Renal cortical epithelial cell (primary cell): ENCODE measurements around the gene IL6. TPM values are rescaled to one million over a fixed set of nuclear protein-coding genes. Genes with fewer than 3 reads are reported as not detected.
"Not testable (repeated sequence)": the region's sequence is repeated elsewhere in the genome, so short reads cannot be mapped to it uniquely, and the experiment has no call there.

Experiments used
- DNase-seq: peaks from one replicate; pipeline ENCODE4 v3.0.0-alpha.2; 2011; ENCODE audit warnings: low read depth
- total RNA-seq: library from RNA; depleted of rRNA; stranded (reverse); fragments of >200 nt; gene quantifications from 2 replicates; pipeline ENCODE4 v1.2.3, GENCODE V29; 2014

IL6 gene
- total RNA-seq, 1 donor from 2014 or later: 52.3 TPM

DNA sequence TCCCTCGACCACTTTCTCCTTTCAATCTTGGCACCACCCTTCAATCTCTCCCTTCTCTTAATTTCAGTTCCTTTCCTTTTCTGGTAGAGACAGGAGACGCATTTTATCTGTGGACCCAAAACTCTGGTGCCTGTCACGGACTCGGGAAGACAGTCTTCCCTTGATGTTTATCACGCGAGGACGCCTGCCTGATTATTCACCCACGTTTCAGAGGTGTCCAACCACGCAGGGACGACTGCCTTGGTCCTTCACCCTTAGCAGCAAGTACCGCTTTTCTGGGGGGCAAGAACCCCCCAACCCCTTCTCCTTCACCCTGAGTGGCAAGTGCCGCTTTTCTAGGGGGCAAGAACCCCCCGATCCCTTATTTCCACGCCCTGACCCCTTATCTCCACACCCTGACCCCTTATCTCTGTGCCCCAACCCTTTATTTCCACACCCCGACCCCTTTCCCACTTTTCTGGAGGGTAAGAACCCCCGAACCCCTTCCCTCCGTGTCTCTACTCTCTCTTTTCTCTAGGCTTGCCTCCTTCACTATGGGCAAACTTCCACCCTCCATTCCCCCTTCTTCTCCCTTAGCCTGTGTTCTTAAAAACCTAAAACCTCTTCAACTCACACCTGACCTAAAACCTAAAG, 22.9 kb upstream of the IL6 start:
- not testable (repeated sequence) for DNase-seq

DNA sequence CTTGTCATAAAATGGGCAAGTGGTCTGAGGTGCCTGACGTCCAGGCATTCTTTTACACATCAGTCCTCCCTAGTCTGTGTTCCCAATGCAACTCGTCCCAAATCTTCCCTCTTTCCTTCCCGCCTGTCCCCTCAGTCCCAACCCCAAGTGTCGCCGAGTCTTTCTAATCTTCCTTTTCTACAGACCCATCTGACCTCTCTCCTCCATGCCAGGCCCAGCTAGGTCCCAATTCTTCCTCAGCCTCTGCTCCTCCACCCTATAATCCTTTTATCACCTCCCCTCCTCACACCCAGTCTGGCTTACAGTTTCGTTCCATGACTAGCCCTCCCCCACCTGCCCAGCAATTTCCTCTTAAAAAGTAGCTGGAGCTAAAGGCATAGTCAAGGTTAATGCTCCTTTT, 22.3 kb upstream of the IL6 start:
- not testable (repeated sequence) for DNase-seq

GRCh38 chr7:22705874-22706273, 21.1 kb upstream of the IL6 start:
- DNase-seq: not testable (repeated sequence)

DNA sequence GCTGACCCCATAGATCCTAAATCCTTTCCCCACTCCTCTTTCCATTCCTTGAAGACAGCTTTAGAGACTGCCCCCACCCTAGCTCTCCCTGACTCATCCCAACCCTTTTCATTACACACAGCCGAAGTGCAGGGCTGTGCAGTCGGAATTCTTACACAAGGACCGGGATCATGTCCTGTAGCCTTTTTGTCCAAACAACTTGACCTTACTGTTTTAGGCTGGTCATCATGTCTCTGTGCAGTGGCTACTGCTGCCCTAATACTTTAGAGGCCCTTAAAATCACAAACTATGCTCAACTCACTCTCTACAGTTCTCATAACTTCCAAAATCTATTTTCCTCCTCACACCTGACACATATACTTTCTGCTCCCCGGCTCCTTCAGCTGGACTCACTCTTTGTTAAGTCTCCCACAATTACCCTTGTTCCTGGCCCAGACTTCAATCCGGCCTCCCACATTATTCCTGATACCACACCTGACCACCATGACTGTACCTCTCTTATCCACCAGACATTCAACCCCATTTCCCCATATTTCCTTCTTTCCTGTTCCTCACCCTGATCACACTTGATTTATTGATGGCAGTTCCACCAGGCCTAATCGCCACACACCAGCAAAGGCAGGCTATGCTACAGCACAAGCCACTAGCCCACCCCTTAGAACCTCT, 19.8 kb upstream of the IL6 start:
- not testable (repeated sequence) for DNase-seq

- not testable (repeated sequence) for DNase-seq
These were observed 18.8 kb upstream of the IL6 start for GRCh38 chr7:22708214-22708613.

GRCh38 chr7:22708677-22709061, 18.3 kb upstream of the IL6 start:
- DNase-seq: not testable (repeated sequence)

DNA sequence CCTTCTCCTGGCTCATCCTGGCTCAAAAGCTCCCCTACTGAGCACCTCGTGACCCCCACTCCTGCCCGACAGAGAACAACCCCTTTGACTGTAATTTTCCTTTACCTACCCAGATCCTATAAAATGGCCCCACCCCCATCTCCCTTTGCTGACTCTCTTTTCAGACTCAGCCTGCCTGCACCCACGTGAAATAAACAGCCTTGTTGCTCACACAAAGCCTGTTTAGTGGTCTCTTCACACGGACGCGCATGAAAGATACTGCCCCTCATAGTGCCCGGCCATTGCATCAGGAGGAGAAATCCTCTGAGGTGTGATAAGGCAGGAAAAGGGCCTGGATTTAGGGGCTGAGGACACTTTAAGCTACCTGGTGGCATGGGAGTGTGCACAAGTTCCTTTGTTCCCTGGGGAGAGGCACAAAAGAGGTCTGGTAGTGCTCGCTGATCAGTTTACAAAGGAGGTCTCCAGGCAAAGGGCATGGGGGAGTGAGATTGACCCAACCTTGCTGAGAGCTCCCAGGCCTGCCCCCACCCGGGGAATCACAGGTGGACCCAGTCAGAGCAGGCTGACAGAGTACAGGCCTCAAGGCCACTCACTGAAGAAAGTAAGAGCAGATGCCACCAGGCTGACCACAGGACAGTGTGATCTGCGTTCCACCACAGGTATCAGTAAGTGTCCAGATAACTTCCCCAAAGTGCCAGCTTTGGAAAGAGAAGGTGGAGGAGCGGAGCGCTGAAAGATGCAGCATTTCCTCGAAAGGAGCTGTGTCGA, 17.8 kb upstream of the IL6 start:
- not testable (repeated sequence) for DNase-seq

DNA sequence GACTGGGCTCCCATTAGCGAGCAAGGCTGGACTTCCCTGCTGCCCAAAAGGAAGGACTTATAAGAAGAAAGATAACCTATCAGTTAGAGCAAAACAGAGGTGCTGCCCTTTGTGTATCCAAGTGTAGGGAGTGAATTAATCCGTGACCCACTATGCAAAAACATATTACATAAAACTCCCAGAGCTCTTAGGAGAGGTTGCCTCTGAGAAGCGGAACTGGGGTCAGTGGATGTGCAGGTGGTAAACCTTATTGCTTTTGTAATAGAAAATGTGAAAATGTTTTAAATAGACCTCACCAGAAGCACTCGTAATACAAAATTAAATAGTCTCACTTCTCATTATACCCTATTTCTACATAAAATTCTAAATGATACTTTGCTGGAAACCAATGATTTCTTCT, 17.1 kb upstream of the IL6 start:
- no peak for DNase-seq

- no peak for DNase-seq
These were observed 14.0 kb upstream of the IL6 start for GRCh38 chr7:22712999-22713398.

- DNase-seq: no peak
These were observed 13.5 kb upstream of the IL6 start for GRCh38 chr7:22713463-22713862.

GRCh38 chr7:22715969-22716368, 11.0 kb upstream of the IL6 start:
- DNase-seq: no peak

DNA sequence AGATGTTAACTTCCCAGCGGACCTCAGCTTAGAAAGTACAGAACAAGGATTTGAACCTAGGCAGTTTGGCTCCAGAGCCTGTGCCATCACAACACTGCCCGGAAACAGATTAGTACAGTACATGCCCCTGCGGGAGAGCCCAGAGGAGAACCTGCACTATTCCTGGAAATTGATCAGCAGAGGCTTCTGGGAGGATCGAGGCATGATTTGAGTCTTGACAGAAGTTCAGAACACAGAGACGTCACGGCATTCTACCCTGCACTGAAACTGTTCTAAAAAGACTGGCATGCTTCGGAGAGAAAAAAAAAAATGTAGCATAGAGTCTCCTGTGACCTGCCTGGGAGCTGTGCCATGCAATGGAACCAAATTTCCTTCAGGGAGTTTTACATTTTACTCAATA, 9.2 kb upstream of the IL6 start:
- no peak for DNase-seq

DNA sequence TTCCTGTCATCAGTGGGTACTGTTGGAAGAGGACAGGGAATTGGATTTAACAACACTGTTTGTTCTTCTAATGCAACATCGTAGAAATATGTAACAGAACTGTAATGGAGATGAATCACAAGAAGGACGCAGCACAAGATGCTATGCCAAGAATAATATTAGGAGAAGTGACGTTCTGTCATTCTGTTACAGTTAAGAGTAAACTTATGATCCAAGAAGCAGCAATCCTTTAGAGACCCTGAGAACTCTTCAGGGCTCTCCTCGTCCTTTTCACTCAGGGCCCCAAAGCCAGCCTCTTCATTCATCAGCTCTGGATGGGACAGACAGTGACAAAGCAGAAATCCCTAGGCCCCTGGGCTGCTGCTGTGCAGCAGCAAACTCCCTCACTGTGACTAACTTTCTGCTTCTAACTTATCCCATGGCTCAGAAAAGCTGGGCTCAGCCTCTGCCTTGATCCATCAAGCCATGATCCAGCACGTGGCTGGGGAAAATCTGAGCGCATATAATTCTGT, 8.7 kb upstream of the IL6 start:
- peak; percentile 35 for DNase-seq

GRCh38 chr7:22718911-22719420, 8.0 kb upstream of the IL6 start:
- DNase-seq: no peak

DNA sequence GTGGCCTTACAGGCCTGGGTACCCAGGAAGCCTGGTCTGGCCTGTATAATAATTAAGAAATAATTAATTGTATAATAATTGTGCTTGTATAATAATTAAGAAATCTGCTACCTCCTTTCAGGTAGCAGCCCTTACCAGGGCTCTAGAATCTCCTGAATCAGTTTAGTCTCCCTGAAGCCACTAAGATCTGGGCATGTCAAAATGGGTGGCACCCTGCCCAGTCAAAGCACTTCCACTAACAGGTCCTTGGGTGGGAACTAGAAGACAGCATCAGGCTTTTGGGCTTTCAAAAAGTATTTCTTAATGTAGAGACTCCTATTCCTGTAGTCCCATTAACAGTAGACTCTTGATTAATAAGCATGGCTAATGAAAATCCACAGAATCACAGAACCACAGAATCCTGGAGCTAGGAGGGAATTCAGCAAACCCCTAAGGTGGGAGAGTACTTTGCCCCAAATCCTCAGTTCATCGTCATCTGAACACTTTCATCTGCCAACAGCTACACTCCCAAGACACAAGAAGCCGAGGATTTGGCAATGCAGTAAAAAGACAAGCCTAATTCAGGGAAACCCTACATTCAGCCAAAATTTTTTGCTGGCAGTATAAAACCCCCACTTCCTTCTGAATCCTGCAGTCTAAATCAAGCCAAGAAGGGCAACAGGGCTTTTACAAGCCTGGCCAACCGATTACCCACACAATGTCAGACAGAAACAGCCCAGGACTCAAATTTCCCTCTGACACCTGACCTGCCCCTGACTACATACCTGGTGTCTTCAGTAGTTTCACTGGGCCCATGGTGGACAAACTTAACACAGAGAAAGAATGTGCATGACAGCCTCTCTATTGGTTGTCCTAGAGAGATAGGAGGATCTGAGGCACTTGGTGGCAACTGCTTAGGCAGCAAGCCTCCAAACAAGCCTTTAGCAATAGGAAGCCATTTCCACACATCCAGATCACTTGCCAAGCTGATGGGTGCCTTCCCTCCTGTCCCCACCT, 5.9 kb upstream of the IL6 start:
- DNase-seq: no peak

DNA sequence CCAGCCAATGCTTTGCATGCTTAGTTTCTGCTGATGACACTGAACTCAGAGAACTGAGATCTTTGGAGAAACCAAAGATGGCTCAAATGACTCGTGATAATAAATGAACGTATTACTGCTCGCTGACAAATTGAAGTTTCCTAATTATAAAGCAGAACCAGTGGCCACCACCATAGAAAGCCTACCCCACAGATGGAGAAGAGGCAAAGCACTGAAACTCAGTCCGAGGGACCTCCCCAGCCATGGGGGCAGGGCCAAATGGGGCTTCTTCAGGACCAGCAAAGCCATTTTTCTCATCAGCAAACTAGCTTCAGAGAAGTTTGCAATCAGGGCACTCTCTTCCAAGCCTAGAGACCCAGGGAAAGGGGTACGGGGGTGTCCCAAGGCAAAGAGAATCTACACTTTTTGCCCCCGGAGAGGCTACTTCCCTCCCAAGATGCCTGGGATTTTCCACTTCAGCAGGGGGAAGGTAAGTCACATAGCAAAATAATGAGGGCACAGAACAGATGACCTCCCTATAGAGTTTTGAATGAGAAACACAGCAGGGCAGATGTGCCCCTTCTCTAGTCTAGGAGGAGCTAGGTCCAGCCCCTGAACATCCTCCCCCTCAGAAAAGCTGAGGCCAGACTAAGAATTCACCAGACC, 4.3 kb upstream of the IL6 start:
- DNase-seq: no peak

- peak; percentile 41 for DNase-seq
These were observed 3.8 kb upstream of the IL6 start for GRCh38 chr7:22723181-22723601.

- DNase-seq: peak; percentile 23
These were observed 3.4 kb upstream of the IL6 start for GRCh38 chr7:22723637-22724036.

GRCh38 chr7:22724861-22725260, 2.1 kb upstream of the IL6 start:
- DNase-seq: no peak

- peak; percentile 44 for DNase-seq
These were observed 1.4 kb upstream of the IL6 start for GRCh38 chr7:22725585-22725984.
